BJ (cell line): ENCODE measurements around the gene SLC1A4. TPM values are rescaled to one million over a fixed set of nuclear protein-coding genes. Genes with fewer than 3 reads are reported as not detected.
A peak's percentile ranks its signal among the peaks of the same experiment; 100 is the strongest.

Source experiments
- CTCF ChIA-PET: fragments of 350-600 bp; formaldehyde crosslinking; extraction: SDS; loops from one replicate; lab custom pipeline; 2021; ENCODE audit warnings: antibody characterized with exemption, inconsistent platforms; lab: Yijun Ruan, JAX
- POLR2A ChIA-PET: fragments of 300-600 bp; sonication (Branson Sonifier 250); formaldehyde crosslinking; extraction: SDS; loops from one replicate; lab custom pipeline; 2021; ENCODE audit warnings: antibody characterized with exemption; lab: Charles Lee
- DNase-seq: peaks from one replicate; pipeline ENCODE4 v3.0.0-alpha.2; 2011; ENCODE audit warnings: low read depth
- H3K27me3 ChIP-seq: 2 replicates; pipeline ENCODE4 v1.6.0; 2011; ENCODE audit warnings: low read length; ENCODE audit not compliant: control insufficient read depth, insufficient read depth
- H3K36me3 ChIP-seq: 2 replicates; pipeline ENCODE4 v1.5.1; 2011; ENCODE audit warnings: low read length; ENCODE audit not compliant: control insufficient read depth, insufficient read depth
- H3K4me3 ChIP-seq: 2 replicates; pipeline ENCODE4 v1.5.1; 2011; ENCODE audit warnings: low read depth, mild to moderate bottlenecking, control low read depth, low read length
- CTCF ChIP-seq: IDR thresholded peaks from 2 replicates; pipeline ENCODE4 v1.5.1; 2011; ENCODE audit warnings: low read depth, mild to moderate bottlenecking, control low read depth, inconsistent platforms, low read length, moderate library complexity; ENCODE audit not compliant: insufficient read depth
- polyA plus RNA-seq: library from polyadenylated mRNA; depleted of rRNA; stranded (reverse); fragments of >200 nt; gene quantifications from 2 replicates; pipeline ENCODE4 v1.2.3, GENCODE V29; 2011

Gene SLC1A4
- polyA plus RNA-seq, 1 experiment = 80.7 TPM

GRCh38 chr2:65057391-65058052 is 68.3 kb downstream of the SLC1A4 start:
- DNase-seq = no peak
- ChIA-PET POLR2A (no interaction called here), CTCF (interaction anchor here (0.6 to 1.1 kb wide), 4 partner anchors 10 to 140 kb away, joined by 3 read pairs; no protein-coding TSS in a partner anchor)

GRCh38 chr2:65059071-65059470 is 69.9 kb downstream of the SLC1A4 start:
- ChIA-PET CTCF (interaction anchor here (1.3 to 1.6 kb wide), 3 partner anchors 110 to 144 kb away, joined by 3 to 5 read pairs (median 3); no protein-coding TSS in a partner anchor), POLR2A (no interaction called here)
- H3K4me3 ChIP-seq = no peak overlapping the region
- DNase-seq = no peak
- H3K27me3 ChIP-seq = no peaks in the 10 kb centered on the region
- no peaks in the 10 kb centered on the region for H3K36me3 ChIP-seq
- no peak for TF ChIP-seq CTCF

More at GRCh38 chr2:65057391-65058052, 68.3 kb downstream of the SLC1A4 start:
- Histone ChIP-seq H3K4me3 (peak overlapping the region; percentile 52), H3K36me3 (no peaks in the 10 kb centered on the region), H3K27me3 (no peaks in the 10 kb centered on the region)
- no peak for TF ChIP-seq CTCF

- H3K36me3 ChIP-seq = no peaks in the 10 kb centered on the region
- no peak for DNase-seq
- CTCF ChIA-PET = no interaction called here
- POLR2A ChIA-PET = no interaction called here
- no peak for TF ChIP-seq CTCF
- no peaks in the 10 kb centered on the region for H3K27me3 ChIP-seq
- no peak overlapping the region for H3K4me3 ChIP-seq
Measured at GRCh38 chr2:65061146-65061909, 72.1 kb downstream of the SLC1A4 start.

- POLR2A ChIA-PET = no interaction called here
Measured at GRCh38 chr2:65061910-65062339, 72.7 kb downstream of the SLC1A4 start.

More at GRCh38 chr2:65061910-65062339, 72.7 kb downstream of the SLC1A4 start:
- CTCF ChIA-PET = no interaction called here
- H3K27me3 ChIP-seq = no peaks in the 10 kb centered on the region
- no peaks in the 10 kb centered on the region for H3K36me3 ChIP-seq
- H3K4me3 ChIP-seq = no peak overlapping the region
- TF ChIP-seq CTCF = no peak
- no peak for DNase-seq
